ENCODE measurements around the gene GAS1. TPM values are rescaled to one million over a fixed set of nuclear protein-coding genes. Genes with fewer than 3 reads are reported as not detected.

Gene GAS1
- total RNA-seq, 1 donor from 2014 or later, result 11.0 TPM

DNA sequence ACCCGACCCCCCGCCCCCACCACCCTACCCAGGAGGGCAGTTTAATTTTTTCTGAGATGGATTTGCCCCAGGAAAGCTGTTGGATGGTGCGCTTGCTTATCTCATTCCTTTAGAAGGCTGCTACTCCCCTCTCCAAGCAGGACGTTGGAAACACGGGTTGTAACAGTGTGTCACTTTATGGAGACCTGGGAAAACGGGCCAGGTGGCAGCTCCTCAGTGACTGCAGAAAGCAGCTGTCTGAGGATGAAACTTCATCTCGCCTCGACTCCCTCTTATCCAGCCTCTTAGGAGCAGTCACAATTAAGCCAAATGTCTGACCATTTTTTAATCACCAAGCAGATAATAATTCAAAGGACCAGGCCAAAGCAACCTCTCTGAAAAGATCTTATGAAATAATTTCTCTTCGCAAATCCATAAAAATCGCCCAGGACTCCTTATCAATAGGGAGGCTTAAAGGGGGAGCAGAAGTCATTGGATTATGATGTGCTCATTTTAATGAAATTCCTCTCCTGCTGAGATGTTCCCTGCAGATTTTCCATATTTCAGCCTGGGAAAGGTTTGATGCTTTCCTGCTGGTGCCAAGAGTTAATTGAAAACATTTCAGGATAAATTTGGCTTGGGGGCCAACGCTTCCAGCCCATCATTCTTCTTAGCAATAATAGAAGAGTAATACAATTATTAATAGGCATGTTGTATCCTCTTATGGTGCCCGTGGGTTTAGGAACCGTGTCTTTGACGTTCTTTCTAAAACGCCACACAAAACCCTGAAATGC is 26.0 kb downstream of the GAS1 start:
- Histone ChIP-seq H3K4me3 (no peak overlapping the region), H3K4me1 (no peaks in the 10 kb centered on the region), H3K27me3 (ENCODE audit: low read depth) (peaks cover 42% of the 10 kb centered on the region), H3K36me3 (no peaks in the 10 kb centered on the region), H3K27ac (replicated peaks) (peak overlapping the region; percentile 18), H3K9me3 (replicated peaks) (no peaks in the 10 kb centered on the region)
- intact Hi-C loops (cut with micrococcal nuclease), result no loop called here
- TF ChIP-seq, protein P1, sequence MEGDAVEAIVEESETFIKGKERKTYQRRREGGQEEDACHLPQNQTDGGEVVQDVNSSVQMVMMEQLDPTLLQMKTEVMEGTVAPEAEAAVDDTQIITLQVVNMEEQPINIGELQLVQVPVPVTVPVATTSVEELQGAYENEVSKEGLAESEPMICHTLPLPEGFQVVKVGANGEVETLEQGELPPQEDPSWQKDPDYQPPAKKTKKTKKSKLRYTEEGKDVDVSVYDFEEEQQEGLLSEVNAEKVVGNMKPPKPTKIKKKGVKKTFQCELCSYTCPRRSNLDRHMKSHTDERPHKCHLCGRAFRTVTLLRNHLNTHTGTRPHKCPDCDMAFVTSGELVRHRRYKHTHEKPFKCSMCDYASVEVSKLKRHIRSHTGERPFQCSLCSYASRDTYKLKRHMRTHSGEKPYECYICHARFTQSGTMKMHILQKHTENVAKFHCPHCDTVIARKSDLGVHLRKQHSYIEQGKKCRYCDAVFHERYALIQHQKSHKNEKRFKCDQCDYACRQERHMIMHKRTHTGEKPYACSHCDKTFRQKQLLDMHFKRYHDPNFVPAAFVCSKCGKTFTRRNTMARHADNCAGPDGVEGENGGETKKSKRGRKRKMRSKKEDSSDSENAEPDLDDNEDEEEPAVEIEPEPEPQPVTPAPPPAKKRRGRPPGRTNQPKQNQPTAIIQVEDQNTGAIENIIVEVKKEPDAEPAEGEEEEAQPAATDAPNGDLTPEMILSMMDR (IDR thresholded peaks at IDR 0.05; ENCODE audit: borderline replicate concordance), result no peak
- no peak for DNase-seq

DNA sequence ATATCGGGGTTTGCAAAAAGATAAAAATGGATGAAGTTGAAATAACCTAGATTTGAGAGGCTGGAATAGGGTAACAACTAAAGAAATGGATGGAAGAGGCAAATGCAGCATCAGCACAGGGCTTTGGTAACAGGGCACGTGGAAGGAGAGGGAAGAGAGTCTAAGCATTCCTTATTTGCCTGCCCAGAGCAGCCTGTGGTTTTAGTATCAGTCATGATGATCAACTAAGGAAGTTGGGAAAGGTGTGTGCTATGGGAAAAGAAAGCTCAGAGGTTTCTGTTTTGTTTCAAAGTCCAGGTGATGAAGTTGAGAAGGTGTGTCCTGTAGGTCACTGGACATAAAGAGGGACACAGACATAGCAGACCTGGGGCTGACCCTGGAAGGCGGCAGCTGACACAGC is 28.8 kb downstream of the GAS1 start:
- H3K4me1 ChIP-seq, result no peaks in the 10 kb centered on the region
- DNase-seq, result no peak
- H3K36me3 ChIP-seq, result no peaks in the 10 kb centered on the region
- H3K4me3 ChIP-seq, result no peak overlapping the region
- TF ChIP-seq, protein P1 (IDR thresholded peaks at IDR 0.05; ENCODE audit: borderline replicate concordance), result no peak
- no peaks in the 10 kb centered on the region for H3K9me3 ChIP-seq (replicated peaks)
- H3K27me3 ChIP-seq (ENCODE audit: low read depth), result peaks cover 22% of the 10 kb centered on the region
- intact Hi-C loops (cut with micrococcal nuclease), result no loop called here
- no peak overlapping the region for H3K27ac ChIP-seq (replicated peaks)

DNA sequence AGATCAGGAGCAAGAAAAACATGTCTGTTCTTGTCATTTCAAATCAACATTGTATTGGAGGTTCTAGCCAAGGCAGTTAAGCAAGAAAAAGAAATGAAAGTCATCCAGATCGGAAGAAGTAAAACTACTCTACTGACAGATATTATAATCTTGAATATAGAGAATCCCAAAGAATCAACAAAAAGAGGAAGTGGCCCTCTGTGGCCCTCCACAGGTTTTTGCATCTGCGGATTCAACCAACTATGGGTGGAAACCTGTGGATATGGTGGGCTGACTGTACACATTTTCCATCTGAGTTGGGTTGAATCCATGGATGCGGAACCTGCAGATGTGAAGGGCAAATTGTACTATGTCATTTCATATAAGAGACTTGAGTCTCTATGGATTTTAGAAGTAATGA is 35.1 kb downstream of the GAS1 start:
- no peaks in the 10 kb centered on the region for H3K27me3 ChIP-seq (ENCODE audit: low read depth)
- TF ChIP-seq, protein P1 (IDR thresholded peaks at IDR 0.05; ENCODE audit: borderline replicate concordance), result no peak
- H3K27ac ChIP-seq (replicated peaks), result no peak overlapping the region
- no peak overlapping the region for H3K4me3 ChIP-seq
- no peaks in the 10 kb centered on the region for H3K36me3 ChIP-seq
- no peaks in the 10 kb centered on the region for H3K4me1 ChIP-seq
- no peak for DNase-seq
- peaks cover 12% of the 10 kb centered on the region for H3K9me3 ChIP-seq (replicated peaks)
- intact Hi-C loops (cut with micrococcal nuclease), result no loop called here

DNA sequence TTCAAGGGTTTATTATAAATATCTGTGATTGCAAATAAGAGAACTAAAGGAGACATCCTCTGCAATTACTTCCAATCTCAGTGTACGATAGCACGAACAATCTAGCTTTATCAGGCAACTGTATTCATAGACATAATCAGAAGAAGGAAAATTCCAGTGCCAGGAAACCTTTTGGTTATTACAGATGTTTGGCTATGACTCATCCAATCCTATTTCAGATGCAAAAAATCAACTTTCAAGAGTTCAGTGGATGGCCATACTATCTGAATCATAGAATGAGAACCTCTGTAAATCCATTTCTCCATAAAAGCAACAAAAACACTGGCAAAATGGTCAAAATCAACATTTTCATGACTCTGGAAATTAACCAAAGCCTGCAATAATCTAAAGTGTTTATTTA is 37.9 kb downstream of the GAS1 start:
- no peaks in the 10 kb centered on the region for H3K36me3 ChIP-seq

DNA sequence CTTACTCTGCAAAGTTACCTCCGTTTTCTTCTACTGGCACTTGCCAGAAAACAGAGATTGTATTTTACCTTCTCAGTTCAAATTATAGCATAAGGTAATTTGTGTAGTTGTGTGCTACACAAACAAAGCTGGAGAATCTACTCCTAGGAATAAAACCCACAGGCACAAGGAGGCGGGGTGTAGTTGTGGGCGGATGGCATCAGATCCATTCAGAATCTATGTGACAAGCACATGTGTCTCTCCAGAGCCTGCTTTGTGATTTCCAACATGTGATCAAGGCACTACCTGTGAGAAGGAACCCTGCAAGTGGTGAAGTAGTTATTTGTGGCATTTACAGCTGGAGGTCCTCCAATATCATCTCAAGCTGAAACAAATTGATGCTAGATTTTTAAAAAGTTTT is 39.0 kb downstream of the GAS1 start:
- H3K4me3 ChIP-seq, result no peak overlapping the region
- peaks cover 24% of the 10 kb centered on the region for H3K9me3 ChIP-seq (replicated peaks)
- DNase-seq, result no peak
- intact Hi-C loops (cut with micrococcal nuclease), result no loop called here
- H3K36me3 ChIP-seq, result no peaks in the 10 kb centered on the region
- H3K27ac ChIP-seq (replicated peaks), result no peak overlapping the region
- TF ChIP-seq, protein P1 (IDR thresholded peaks at IDR 0.05; ENCODE audit: borderline replicate concordance), result no peak
- H3K27me3 ChIP-seq (ENCODE audit: low read depth), result peaks cover 28% of the 10 kb centered on the region
- no peaks in the 10 kb centered on the region for H3K4me1 ChIP-seq

More for the DNA sequence above, 37.9 kb downstream of the GAS1 start:
- Histone ChIP-seq H3K9me3 (replicated peaks) (peaks cover 24% of the 10 kb centered on the region), H3K27me3 (ENCODE audit: low read depth) (peaks cover 17% of the 10 kb centered on the region), H3K27ac (replicated peaks) (no peak overlapping the region), H3K4me1 (no peaks in the 10 kb centered on the region), H3K4me3 (no peak overlapping the region)
- no peak for DNase-seq
- TF ChIP-seq, protein P1 (IDR thresholded peaks at IDR 0.05; ENCODE audit: borderline replicate concordance), result no peak
- intact Hi-C loops (cut with micrococcal nuclease), result no loop called here

Data from left ventricle myocardium inferior (tissue), 1 donor.